K562 (cell line): ENCODE measurements around the gene TMEM178A. TPM values are rescaled to one million over a fixed set of nuclear protein-coding genes. Genes with fewer than 3 reads are reported as not detected.

Experiments
- ATAC-seq: fragments of 200-7000 bp; cut with Tn5 transposase; 3 replicates; pipeline ENCODE4 v1.9.1; 2020; ENCODE audit warnings: moderate library complexity
- BruUV-seq: library from RNA; stranded (reverse); fragments of 400-500 nt; replicated peaks from 2 replicates; lab custom pipeline; 2021; lab: Mats Ljungman, UMichigan
- CTCF ChIA-PET: fragments of 300-600 bp; formaldehyde crosslinking; extraction: SDS; loops from one replicate; lab custom pipeline; 2021; ENCODE audit warnings: low intra/inter-chr PET ratio; lab: Yijun Ruan, JAX
- POLR2A ChIA-PET: fragments of 300-600, 350-650 bp; sonication (Branson Sonifier 250); formaldehyde crosslinking; extraction: SDS; loops from one replicate; lab custom pipeline; 2021; ENCODE audit warnings: antibody characterized with exemption, inconsistent platforms; lab: Yijun Ruan, JAX
- DNase-seq, 4 experiments: peaks; one replicate each; pipeline versions ENCODE4 v3.0.0 to v3.0.0-alpha.2; 2011 to 2018; ENCODE audit warnings: low spot score in 3 of 4, mixed read lengths in 3 of 4; ENCODE audit errors: extremely low read depth in 1 of 4
- FAIRE-seq: peaks from 2 replicates; lab custom pipeline; 2011; peaks lifted over from hg19 to GRCh38; lab: Jason Lieb, UNC
- H2AFZ ChIP-seq: 2 replicates; pipeline ENCODE4 v1.6.0; 2011; ENCODE audit warnings: low read depth, low read length, control low read depth, inconsistent platforms
- H3K27ac ChIP-seq: fragments of 200-600 bp; 3 replicates; pipeline ENCODE4 v1.8.0; 2011; ENCODE audit warnings: low read depth, mild to moderate bottlenecking, control low read depth, inconsistent platforms, low read length, moderate library complexity, mixed read lengths; ENCODE audit errors: extremely low read depth
- H3K27me3 ChIP-seq, 2 experiments: fragments of 300-600 bp in 1 of 2; 2 replicates in 1 of 2; 3 replicates in 1 of 2; pipeline versions ENCODE4 v1.6.0 to v1.8.0; 2011; ENCODE audit warnings: inconsistent platforms in 2 of 2, low read length in 2 of 2, mild to moderate bottlenecking in 1 of 2, mixed read lengths in 1 of 2, moderate library complexity in 1 of 2; ENCODE audit not compliant: control insufficient read depth in 2 of 2, insufficient read depth in 2 of 2
- H3K36me3 ChIP-seq: fragments of 300-600 bp; 3 replicates; pipeline ENCODE4 v1.8.0; 2011; ENCODE audit warnings: mild to moderate bottlenecking, low read length, inconsistent platforms; ENCODE audit not compliant: control insufficient read depth, insufficient read depth
- H3K4me1 ChIP-seq, 2 experiments: fragments of 200-600 bp in 1 of 2; replicated peaks in 1 of 2; 2 replicates in 1 of 2; 3 replicates in 1 of 2; pipeline versions ENCODE4 v1.5.1 to v1.8.0; 2011; ENCODE audit warnings: inconsistent platforms in 2 of 2, low read length in 2 of 2, mild to moderate bottlenecking in 1 of 2, mixed read lengths in 1 of 2, moderate library complexity in 1 of 2; ENCODE audit not compliant: control insufficient read depth in 2 of 2, insufficient read depth in 2 of 2
- H3K4me2 ChIP-seq: 2 replicates; pipeline ENCODE4 v1.6.1; 2011; ENCODE audit warnings: low read length, control low read depth, inconsistent platforms, mixed read lengths; ENCODE audit not compliant: insufficient read depth
- H3K4me3 ChIP-seq: fragments of 200-600 bp; sonication (generic), shearing (Covaris generic); 2 replicates; pipeline ENCODE4 v1.5.1; 2016; ENCODE audit warnings: control low read depth, inconsistent platforms
- H3K79me2 ChIP-seq: fragments of 200-600 bp; 3 replicates; pipeline ENCODE4 v1.8.0; 2011; ENCODE audit warnings: low read length, inconsistent platforms; ENCODE audit not compliant: control insufficient read depth, insufficient read depth
- H3K9ac ChIP-seq, 2 experiments: 2 replicates each; pipeline versions ENCODE4 v1.6.0 to v1.6.1; 2011; ENCODE audit warnings: low read depth in 2 of 2, low read length in 2 of 2, control low read depth in 1 of 2, inconsistent platforms in 1 of 2, mild to moderate bottlenecking in 1 of 2, mixed read lengths in 1 of 2; ENCODE audit not compliant: insufficient read depth in 1 of 2
- H3K9me1 ChIP-seq: one replicate; pipeline ENCODE4 v1.6.0; 2011; ENCODE audit warnings: inconsistent platforms, mild to moderate bottlenecking, low read length, moderate library complexity; ENCODE audit not compliant: control insufficient read depth, insufficient read depth
- H3K9me3 ChIP-seq: replicated peaks from 2 replicates; pipeline ENCODE4 v1.5.1; 2011; ENCODE audit warnings: low read depth, low read length, inconsistent platforms; ENCODE audit not compliant: control insufficient read depth, insufficient read depth
- H4K20me1 ChIP-seq: replicated peaks from 2 replicates; pipeline ENCODE4 v1.6.1; 2011; ENCODE audit warnings: low read length, inconsistent platforms, mixed read lengths; ENCODE audit not compliant: control insufficient read depth, insufficient read depth
- ARID3B ChIP-seq: fragments of 250-450 bp; sonication (Bioruptor Pico); IDR thresholded peaks from 2 replicates; pipeline ENCODE4 v1.4.0; 2020; ENCODE audit warnings: borderline replicate concordance
- CC2D1A ChIP-seq: fragments of 450-650 bp; IDR thresholded peaks from 2 replicates; pipeline ENCODE4 v1.6.1; 2017; ENCODE audit warnings: mild to moderate bottlenecking
- CREB3L1 ChIP-seq: fragments of 450-650 bp; IDR thresholded peaks from 2 replicates; pipeline ENCODE4 v1.6.1; 2014; ENCODE audit warnings: low read depth, mild to moderate bottlenecking, moderate library complexity, borderline replicate concordance
- DIDO1 ChIP-seq: fragments of 450-650 bp; IDR thresholded peaks from 2 replicates; pipeline ENCODE4 v1.6.1; 2016; ENCODE audit warnings: low read depth, missing biosample characterization, missing genetic modification characterization
- HDAC8 ChIP-seq: fragments of 450-650 bp; IDR thresholded peaks from 2 replicates; pipeline ENCODE4 v1.6.1; 2016; ENCODE audit warnings: mild to moderate bottlenecking, missing genetic modification characterization, moderate library complexity, missing compliant biosample characterization
- HMBOX1 ChIP-seq: sonication (generic); IDR thresholded peaks from 2 replicates; pipeline ENCODE4 v1.6.1; 2016
- TCF7L2 ChIP-seq: fragments of 150-350 bp; IDR thresholded peaks from 2 replicates; pipeline ENCODE4 v1.6.1; 2016; ENCODE audit warnings: low read depth, mild to moderate bottlenecking, low read length, moderate library complexity
- ZNF175 ChIP-seq: fragments of 200-800 bp; sonication (Bioruptor generic); IDR thresholded peaks from 2 replicates; pipeline ENCODE4 v1.6.1; 2016; ENCODE audit warnings: low read depth, mild to moderate bottlenecking, missing genetic modification characterization, missing compliant biosample characterization
- ZNF324 ChIP-seq: fragments of 250-450 bp; sonication (Bioruptor Pico); IDR thresholded peaks from 2 replicates; pipeline ENCODE4 v1.4.0; 2020; ENCODE audit warnings: mild to moderate bottlenecking
- ZNF766 ChIP-seq: fragments of 200-800 bp; sonication (Bioruptor generic); conservative IDR thresholded peaks from 2 replicates; pipeline ENCODE4 v1.6.1; 2016; ENCODE audit warnings: missing genetic modification characterization, missing compliant biosample characterization
- WGBS: fragments of 100-300 bp; shearing (Covaris generic); methylation state at CpG from one replicate; pipeline ENCODE4 v1.1.6; 2016; ENCODE audit warnings: low coverage, mixed read lengths; ENCODE audit not compliant: insufficient coverage; ENCODE audit errors: missing lambda C conversion rate; 5-methylcytosine and 5-hydroxymethylcytosine counted together
- in situ Hi-C: fragments of 300-500 bp; cut with MboI; formaldehyde crosslinking; loops from 4 replicates; pipeline ENCODE4 v1.15.0; 2018; ENCODE audit warnings: inconsistent platforms, mixed read lengths
- intact Hi-C: fragments of 100-400 bp; cut with micrococcal nuclease; formaldehyde crosslinking; loops from 2 replicates; pipeline ENCODE4 v1.14.2; 2022
- polyA plus RNA-seq, 8 experiments: library from polyadenylated mRNA; depleted of rRNA in 4 of 8; stranded (reverse) in 5 of 8; unstranded in 3 of 8; fragments of >200 nt; fragmentation: Nextera tagmentation in 2 of 8; fragmentation: Illumina TruSeq in 1 of 8; extraction: Ambion mirVana in 2 of 8; extraction: Trizol in 1 of 8; gene quantifications; 2 replicates each; pipeline versions ENCODE4 v1.2.1 to v1.2.3, GENCODE V29; 2011 to 2014; ENCODE audit warnings: inconsistent platforms in 1 of 8, missing spikeins in 1 of 8
- total RNA-seq, 7 experiments: library from RNA; depleted of rRNA in 6 of 7; stranded (reverse); fragments of >200 nt in 6 of 7; fragmentation: Illumina TruSeq in 2 of 7; extraction: Trizol in 2 of 7; gene quantifications; 2 replicates each; pipeline versions ENCODE4 v1.2.1 to v1.2.3, GENCODE V29; 2011 to 2021; ENCODE audit warnings: low replicate concordance in 1 of 7

Gene TMEM178A
- total and polyA plus RNA-seq, 9 of the 15 experiments (the other 6 are each of a cell fraction or from before 2014, with no cell fraction given): 0.04 to 0.17 TPM; not detected in 7

- TF ChIP-seq TCF7L2: no peak
- TF ChIP-seq CC2D1A: no peak
- TF ChIP-seq ARID3B (CRISPR knock-in tag): no peak
- TF ChIP-seq DIDO1 (tag): no peak
- no peak for TF ChIP-seq CREB3L1
- TF ChIP-seq ZNF766: no peak
- TF ChIP-seq HMBOX1: no peak
- TF ChIP-seq ZNF175 (CRISPR knock-in tag): no peak
- TF ChIP-seq HDAC8 (tag): no peak
- TF ChIP-seq ZNF324 (CRISPR knock-in tag): no peak
- in situ Hi-C loops: no loop called here
- ChIA-PET POLR2A (interaction anchor here (0.6 kb wide), 2 partner anchors 140 to 956 kb away, joined by 3 to 6 read pairs; no protein-coding TSS in a partner anchor), CTCF (no interaction called here)
- no peaks in the 10 kb centered on the region for H3K9me1 ChIP-seq
- no peak overlapping the region for H3K4me3 ChIP-seq
- H2AFZ ChIP-seq: no peak overlapping the region
- H3K27ac ChIP-seq: no peak overlapping the region
- FAIRE-seq (no peak), DNase-seq (no peak), ATAC-seq (no peak)
- no peak overlapping the region for H3K4me2 ChIP-seq
- H3K79me2 ChIP-seq: no peaks in the 10 kb centered on the region
- H3K9ac ChIP-seq: no peak overlapping the region
- peaks cover 13 to 14% of the 10 kb centered on the region in 2 experiments; a peak in 4 of 5 replicates for H3K27me3 ChIP-seq
- no peaks in the 10 kb centered on the region for H4K20me1 ChIP-seq
- 3% methylated on average over 5 of the region's 5 CpGs for WGBS
- BruUV-seq: no TSS peak
- H3K4me1 ChIP-seq: peaks cover 0 to 4% of the 10 kb centered on the region in 2 experiments; a peak in 3 of 5 replicates
- no peaks in the 10 kb centered on the region for H3K9me3 ChIP-seq
- intact Hi-C loops: no loop called here
- no peaks in the 10 kb centered on the region for H3K36me3 ChIP-seq
Observed at GRCh38 chr2:39623917-39624316, 41.8 kb upstream of the TMEM178A start.
